ENCODE measurements around the gene AGAP2.
"Not testable (repeated sequence)": the region's sequence is repeated elsewhere in the genome, so short reads cannot be mapped to it uniquely, and the experiment has no call there.

The AGAP2 gene

DNA sequence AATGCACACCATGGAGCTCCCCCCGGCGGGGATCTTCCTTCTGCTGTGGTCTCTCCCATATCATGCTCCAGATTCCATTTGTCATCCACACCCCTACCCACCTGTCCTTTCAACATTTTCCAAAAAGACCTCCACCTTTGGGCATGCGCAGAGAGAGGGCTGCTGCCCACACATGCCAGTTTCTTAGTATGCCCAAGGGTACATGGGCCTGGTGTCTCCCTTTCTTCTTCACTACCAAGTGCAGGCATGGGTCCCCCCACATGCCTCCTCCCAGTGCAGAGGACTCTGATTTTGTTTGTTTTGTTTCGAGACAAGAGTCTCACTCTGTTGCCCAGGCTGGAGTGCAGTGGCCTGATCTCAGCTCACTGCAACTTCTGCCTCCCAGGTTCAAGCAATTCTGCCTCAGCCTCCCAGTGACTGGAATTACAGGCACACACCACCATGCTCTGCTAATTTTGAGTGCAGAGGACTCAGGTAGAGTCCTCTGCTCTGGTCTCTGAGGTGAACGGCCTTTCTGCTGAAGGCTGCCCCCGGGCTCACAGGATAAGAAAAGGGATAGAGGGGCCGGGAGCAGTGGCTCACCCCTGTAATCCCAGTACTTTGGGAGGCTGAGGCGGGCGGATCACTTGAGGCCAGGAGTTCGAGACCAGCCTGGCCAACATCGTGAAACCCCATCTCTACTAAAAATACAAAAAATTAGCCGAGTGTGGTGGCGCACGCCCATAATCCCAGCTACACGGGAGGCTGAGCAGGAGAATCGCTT lies 16.5 kb downstream of the AGAP2 start:
- DNase-seq: not testable (repeated sequence)

DNA sequence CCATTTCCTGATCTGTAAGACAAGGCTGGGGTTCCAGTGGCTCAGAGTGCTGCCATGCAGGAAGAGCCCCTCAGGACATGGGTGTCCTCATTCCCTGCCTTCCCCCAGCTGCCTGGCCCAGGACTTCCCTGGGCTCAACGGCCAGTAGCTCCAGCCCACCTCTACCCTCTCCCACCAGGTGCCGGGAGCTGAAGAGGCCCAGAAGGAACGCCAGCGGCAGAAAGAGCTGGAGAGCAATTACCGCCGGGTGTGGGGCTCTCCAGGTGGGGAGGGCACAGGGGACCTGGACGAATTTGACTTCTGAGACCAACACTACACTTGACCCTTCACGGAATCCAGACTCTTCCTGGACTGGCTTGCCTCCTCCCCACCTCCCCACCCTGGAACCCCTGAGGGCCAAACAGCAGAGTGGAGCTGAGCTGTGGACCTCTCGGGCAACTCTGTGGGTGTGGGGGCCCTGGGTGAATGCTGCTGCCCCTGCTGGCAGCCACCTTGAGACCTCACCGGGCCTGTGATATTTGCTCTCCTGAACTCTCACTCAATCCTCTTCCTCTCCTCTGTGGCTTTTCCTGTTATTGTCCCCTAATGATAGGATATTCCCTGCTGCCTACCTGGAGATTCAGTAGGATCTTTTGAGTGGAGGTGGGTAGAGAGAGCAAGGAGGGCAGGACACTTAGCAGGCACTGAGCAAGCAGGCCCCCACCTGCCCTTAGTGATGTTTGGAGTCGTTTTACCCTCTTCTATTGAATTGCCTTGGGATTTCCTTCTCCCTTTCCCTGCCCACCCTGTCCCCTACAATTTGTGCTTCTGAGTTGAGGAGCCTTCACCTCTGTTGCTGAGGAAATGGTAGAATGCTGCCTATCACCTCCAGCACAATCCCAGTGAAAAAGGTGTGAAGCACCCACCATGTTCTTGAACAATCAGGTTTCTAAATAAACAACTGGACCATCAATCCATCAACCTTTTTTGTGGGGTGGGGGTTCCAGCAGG lies 17.6 kb downstream of the AGAP2 start:
- no peak for DNase-seq

DNA sequence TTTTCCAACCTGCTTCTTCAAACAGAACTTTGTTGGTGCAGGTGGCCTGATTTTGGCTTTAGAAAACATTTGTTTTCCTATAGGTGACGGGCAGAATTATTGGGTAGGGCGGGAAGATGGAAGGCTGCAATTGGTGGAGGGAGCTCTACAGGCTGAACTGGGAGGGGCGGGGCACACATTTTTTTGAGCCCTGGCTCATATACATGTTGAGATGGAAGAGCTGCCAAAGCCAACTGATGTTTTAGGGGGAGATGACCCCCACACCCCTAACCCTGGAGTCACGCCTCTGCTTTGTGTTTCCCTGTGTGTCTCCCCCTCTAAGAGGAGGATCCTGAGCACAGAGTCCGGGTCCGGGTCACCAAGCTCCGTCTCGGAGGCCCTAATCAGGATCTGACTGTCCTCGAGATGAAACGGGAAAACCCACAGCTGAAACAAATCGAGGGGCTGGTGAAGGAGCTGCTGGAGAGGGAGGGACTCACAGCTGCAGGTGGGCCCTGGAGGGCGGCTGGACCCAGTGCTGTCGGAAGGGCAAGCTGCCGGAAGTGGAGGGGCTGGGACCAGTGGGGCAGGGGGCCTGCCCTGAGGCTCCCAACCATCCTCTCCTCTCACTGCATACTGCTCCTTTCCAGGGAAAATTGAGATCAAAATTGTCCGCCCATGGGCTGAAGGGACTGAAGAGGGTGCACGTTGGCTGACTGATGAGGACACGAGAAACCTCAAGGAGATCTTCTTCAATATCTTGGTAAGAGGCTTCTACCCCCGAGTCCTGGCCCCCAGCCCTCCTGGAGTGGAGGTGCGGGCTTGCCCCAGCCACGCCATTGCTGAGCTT lies 18.6 kb downstream of the AGAP2 start:
- DNase-seq: no peak

DNA sequence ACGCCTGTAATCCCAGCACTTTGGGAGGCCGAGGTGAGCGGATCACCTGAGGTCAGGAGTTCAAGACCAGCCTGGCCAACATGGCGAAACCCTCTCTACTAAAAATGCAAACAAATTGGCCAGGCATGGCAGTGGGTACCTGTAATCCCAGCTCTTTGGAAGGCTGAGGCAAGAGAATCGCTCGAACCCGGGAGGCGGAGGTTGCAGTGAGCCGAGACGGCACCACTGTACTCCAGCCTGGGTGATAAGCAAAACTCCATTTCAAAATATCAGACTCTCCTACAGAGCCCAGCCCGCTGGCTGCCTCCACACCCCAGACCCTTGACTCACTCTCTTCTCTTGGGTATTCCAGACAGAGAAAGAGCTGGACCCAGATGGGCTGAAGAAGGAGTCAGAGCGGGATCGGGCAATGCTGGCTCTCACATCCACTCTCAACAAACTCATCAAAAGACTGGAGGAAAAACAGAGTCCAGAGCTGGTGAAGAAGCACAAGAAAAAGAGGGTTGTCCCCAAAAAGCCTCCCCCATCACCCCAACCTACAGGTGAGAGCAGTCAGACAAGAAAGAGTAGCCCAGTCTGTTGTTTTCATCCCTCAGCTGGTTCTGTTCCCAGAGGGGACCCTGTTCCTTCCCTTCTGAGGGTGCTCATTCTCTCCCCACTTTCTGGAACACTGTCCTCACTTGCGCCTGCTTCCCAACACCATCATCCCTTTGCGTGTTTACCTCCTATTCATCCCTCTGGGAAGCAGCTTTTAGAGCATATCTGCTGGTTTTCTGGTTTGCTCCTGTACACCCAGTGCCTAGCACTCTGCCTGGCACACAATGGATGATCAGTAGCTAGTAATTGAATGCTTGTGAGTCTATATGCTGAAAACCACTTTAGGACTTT lies 19.7 kb downstream of the AGAP2 start:
- no peak for DNase-seq

DNA sequence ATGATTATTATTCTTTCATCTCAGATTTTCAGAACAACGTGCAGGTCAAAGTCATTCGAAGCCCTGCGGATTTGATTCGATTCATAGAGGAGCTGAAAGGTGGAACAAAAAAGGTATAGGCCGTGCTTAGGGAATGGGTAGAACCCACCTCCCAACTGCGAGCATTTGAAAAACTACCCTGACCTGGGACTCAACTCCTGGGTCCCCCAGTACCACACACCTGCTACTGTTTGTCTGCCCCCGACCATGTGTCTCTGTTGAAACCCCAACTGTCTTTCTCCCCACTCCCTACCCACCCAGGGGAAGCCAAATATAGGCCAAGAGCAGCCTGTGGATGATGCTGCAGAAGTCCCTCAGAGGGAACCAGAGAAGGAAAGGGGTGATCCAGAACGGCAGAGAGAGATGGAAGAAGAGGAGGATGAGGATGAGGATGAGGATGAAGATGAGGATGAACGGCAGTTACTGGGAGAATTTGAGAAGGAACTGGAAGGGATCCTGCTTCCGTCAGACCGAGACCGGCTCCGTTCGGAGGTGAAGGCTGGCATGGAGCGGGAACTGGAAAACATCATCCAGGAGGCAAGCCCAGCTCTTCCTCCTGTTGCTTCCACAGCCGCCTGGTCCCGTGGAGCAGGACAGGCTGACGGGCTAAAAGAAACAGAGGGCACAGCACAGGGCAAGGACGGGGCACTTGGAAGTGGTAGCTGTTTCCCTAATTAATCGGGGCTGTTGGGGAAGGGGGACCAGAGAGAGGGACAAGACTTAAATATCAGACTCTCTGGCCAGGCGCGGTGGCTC lies 20.5 kb downstream of the AGAP2 start:
- no peak for DNase-seq

DNA sequence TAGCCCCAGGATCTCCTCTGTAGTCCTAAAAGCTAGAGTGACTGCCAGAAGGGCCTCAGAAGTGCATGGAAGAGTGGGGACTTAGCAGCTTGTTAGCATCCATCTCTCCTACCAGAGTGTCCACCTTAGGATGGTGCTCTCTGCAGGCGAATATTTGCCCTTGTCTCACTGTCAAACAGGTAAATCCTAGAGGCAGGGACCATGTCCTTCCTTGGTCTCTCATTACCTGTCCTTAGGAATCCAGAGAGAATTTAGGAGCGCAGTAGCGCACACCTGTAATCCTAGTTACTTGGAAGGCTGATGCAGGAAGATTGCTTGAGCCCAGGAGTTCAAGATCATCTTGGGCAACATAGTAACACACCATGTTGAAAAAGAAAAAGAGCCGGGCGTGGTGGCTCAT lies 21.4 kb downstream of the AGAP2 start:
- DNase-seq: no peak

DNA sequence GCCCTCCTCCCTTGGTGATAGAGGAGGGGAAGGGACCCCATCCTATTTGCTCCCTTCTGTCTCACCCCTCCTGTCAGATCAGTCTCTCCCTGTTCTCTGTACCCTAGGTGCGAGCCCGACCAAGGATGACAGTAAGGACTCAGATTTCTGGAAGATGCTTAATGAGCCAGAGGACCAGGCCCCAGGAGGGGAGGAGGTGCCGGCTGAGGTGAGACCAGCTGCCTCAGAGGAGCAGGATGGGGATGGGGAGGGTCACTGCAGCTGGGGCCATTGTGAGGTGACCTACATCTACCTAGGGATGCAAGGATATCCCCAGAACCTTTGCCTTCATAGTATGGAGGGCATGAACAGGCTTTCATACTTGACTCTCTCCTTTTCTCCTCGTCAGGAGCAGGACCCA lies 22.2 kb downstream of the AGAP2 start:
- no peak for DNase-seq

DNA sequence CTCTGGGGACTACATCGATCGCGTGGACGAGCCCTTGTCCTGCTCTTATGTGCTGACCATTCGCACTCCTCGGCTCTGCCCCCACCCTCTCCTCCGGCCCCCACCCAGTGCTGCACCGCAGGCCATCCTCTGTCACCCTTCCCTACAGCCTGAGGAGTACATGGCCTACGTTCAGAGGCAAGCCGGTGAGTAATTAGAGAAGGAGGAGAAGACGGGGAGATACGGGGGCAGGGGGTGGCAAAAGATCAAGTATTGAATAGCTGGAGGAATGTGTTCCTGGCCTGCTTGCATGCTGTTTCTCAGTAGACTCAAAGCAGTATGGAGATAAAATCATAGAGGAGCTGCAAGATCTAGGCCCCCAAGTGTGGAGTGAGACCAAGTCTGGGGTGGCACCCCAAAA lies 22.8 kb downstream of the AGAP2 start:
- DNase-seq: no peak

DNA sequence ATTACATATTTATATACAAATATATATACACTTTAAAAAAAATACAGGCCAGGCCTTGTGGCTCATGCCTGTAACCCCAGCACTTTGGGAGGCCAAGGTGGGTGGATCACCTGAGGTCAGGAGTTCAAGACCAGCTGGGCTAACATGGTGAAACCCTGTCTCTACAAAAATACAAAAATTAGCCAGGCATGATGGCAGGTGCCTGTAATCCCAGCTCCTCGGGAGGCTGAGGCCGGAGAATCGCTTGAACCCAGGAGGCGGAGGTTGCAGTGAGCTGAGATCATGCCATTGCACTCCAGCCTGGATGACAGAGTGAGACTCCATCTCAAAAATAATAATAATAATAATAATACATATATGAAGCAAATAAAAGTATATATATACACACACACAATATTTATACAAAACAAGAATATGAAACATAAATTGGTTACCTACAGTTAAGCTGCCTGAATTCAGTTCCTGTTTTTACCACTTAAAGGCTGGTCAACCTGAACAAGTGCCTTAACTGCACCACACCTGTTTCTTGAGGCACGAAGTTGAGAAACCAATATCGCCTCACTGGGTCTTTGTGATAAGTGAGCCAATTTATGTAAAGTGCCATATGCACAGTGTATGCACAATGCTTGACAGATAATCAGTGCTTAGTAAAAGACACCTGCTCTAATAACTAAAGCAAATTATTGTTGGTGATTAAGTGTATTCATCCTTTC lies 23.4 kb downstream of the AGAP2 start:
- not testable (repeated sequence) for DNase-seq

DNA sequence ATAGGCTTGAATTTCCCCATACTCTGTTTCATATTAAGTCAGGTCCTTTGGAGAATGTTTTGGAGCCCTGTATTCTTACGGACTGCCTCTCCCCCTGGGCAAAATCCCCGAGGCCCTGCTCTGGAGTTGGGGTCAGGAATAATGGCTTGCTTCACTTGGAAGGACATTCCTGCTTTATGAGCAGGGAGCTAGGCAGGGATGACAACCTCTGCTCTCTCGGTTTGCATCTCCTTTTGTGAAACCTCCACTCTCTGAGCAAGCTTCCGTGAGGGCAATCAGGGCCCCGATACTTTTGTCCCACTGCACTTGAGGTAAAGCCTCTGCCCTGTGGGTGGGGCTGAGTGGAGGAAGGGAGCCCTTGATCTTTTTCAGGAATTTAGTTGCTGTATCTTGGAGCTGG lies 25.3 kb downstream of the AGAP2 start:
- DNase-seq: no peak

DNA sequence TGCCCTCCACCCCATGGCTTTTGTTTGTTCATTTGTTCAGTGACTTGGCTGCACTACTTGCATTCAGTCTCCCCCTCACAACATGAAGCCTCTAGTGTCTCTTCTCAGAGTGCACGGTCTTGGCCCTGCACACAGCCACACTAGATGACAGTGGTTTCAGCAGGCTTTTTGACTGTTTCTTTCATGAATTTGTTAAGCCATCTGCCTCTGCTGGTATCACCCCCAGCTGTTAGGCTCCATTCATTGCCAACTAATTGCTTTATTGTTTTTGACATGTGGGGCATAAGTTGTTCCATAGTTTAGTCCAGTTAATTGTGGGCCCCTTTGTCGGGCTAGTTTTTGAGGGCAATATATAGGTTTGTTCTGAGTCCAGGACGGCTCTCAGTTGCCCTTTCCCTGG lies 25.8 kb downstream of the AGAP2 start:
- no peak for DNase-seq

DNA sequence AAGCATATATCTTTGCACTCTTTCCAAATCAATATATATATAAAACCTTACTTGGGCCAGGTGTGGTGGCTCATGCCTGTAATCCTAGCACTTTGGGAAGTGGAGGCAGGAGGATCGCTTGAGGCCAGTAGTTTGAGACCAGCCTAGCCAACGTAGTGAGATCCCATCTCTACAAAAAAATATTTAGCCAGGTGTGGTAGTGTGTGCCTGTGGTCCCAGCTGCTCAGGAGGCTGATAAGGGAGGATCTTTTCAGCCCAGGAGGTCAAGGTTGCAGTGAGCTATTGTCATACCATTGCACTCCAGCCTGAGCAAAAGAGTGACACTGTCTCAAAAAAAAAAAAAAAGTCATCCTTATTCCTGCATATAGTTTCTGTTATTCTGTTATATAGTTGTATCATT lies 30.2 kb downstream of the AGAP2 start:
- DNase-seq: no peak

DNA sequence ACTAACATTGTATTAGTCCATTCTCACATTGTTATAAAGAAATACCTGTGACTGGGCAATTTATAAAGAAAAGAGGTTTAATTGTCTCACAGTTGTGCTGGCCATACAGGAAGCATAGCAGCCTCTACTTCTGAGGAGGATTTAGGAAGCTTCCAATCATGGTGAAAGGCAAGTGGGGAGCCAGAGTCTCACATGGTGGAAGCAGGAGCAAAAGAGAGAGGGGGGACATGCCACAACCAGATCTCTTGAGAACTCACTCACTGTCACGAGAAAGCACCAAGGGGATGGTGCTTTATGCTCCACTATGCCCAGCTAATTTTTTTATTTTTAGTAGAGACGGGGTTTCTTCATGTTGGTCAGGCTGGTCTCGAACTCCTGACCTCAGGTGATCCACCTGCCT lies 31.3 kb downstream of the AGAP2 start:
- DNase-seq: no peak

DNA sequence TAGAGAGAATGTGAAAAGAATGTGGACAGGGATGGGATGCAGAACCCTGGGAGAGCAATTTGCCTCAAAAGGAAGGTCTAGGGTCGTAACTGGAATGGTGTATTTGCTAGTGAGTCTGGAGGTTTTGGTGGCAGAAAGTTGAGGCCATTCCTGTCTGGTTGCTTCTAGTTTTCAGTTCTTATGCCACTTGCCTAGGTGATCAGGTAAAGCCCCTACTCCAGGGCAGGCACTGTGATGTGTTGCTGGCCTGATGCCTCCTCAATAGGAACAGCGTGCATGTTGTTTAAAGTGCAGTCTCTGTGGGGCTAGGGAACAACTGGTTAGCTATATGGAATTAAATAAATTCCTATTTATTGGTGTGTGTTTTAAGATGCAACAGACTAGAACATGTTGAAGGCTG lies 38.2 kb downstream of the AGAP2 start:
- DNase-seq: no peak

DNA sequence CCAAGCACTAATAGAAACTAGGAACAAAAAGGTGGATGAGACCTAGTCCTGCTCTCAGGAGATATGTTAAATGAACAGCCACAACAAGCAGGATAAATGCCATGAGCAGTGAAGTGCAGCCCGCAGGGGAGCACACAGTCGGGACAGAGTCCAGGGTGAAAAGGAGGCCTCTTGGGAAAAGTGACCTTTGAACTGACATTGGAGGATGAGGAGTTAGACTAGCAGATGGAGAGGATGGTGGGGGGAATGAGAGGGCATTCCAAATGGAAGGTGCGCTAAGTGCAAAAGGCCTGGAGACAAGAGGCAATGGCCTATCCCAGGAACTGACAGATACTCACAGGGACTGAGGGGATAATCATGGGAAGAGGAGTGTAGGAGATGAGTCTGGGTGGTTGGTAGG lies 40.1 kb downstream of the AGAP2 start:
- DNase-seq: no peak

DNA sequence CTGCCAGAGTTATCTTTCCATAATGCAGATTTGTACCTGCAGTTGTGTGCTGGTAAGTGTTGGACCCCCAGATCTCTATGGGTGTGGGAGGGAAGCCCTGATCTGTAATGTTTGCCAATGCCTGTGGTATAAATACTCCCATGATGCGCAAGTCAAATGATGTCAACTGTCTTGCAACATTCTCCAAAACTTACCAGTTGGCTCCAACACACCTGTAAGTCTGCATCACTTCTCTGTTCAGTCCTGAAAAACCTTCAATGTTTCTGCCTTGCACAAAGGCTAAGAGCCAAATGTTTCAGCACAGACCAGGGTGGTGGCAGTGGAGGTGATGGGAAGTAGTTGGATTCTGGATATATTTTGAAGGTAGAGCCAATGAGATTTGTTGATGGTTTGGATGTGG lies 41.5 kb downstream of the AGAP2 start:
- DNase-seq: no peak

DNA sequence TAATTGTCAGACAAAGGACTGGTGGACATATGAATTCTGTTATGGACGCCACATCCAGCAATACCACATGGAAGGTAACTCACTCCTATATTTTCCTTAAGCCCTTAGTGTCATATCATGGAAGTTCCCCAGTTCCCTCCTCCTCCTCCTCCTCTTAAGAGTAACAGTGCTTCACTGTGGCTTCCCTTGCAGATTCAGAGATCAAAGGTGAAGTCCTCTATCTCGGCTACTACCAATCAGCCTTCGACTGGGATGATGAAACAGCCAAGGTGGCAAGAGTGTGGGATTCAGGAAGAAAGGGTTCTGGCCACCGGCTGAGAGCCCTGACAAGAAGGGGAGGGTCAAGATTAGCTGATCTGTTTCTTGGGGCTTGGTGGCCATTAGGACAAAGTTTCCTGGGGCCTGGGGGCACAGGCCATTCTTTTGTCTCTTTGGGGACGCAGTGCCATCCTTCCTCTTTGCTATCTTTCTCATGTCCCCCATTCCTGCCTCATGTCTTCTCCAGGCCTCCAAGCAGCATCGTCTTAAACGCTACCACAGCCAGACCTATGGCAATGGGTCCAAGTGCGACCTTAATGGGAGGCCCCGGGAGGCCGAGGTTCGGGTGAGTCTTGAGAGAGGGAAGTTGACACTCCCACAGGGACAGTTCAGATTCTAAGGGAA lies 42.6 kb downstream of the AGAP2 start:
- DNase-seq: no peak

DNA sequence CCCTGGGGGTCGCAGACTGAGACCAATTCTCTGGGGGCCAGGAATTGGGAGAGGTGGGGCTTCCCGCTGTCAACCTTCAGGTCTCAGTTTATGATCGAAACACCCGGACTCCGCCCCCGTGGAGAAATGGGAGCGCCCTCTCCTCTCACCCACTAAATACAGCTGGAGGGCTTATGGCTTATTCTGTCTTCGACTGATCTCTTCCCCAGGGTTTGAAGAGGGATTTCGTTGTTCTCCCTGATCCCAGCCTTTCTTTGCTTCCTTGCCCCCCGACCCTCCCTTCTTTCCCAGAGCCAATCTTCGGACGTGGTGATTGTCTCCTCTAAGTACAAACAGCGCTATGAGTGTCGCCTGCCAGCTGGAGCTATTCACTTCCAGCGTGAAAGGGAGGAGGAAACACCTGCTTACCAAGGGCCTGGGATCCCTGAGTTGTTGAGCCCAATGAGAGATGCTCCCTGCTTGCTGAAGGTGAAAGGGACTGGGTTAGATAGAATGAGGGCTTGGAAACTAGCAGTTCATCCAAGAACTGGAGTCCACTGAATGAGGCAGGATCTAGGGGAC lies 44.0 kb downstream of the AGAP2 start:
- DNase-seq: no peak

DNA sequence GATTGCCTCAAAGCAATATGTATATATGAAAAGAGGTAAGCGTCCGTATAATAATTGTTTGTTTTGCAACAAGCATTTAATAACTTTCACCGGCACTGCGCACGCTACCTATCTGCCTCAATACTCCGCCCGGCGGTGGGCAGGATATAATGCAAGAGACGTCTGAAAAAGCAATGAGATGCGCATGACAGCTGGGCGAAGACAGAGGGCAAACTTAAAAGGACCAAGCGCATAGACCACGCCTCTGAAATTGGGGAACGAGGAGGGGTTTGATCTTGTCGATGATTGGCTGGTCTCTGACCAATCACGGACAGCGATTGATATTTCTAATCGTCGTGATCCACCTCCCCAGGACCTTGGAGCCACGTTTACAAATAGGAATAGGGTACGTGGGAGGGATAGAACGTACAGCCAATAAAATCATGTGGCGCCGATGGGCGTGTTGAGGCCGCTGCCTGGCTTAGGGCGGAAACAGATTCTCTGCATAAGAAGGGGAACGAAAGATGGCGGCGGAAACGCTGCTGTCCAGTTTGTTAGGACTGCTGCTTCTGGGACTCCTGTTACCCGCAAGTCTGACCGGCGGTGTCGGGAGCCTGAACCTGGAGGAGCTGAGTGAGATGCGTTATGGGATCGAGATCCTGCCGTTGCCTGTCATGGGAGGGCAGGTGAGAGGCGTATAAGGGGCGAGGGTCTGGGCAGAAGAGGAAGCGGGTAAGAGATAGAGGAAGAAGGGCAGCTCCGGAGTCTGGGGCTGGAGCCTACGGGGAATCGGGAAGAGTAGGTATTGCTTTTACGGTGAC lies 44.7 kb downstream of the AGAP2 start, which contains the start of gene OS9:
OS9 (plus strand) TSS at position 474 of the 800 bp plus-strand sequence; CDS start at position 504, 30 bp downstream.
- peak; percentile 72 to 100 (median 95) for DNase-seq
